ENCODE results near the gene SAMD4A. TPM values are rescaled to one million over a fixed set of nuclear protein-coding genes. Genes with fewer than 3 reads are reported as not detected.

The SAMD4A gene
- total RNA-seq, 1 donor from 2014 or later, result 25.9 TPM

GRCh38 chr14:54629183-54629582 is 62.3 kb downstream of the SAMD4A start:
- no peak for ATAC-seq
- no peak for DNase-seq (ENCODE audit: low spot score)

GRCh38 chr14:54629635-54630360 is 62.9 kb downstream of the SAMD4A start:
- ATAC-seq (no peak), DNase-seq (ENCODE audit: low spot score) (no peak)

DNA sequence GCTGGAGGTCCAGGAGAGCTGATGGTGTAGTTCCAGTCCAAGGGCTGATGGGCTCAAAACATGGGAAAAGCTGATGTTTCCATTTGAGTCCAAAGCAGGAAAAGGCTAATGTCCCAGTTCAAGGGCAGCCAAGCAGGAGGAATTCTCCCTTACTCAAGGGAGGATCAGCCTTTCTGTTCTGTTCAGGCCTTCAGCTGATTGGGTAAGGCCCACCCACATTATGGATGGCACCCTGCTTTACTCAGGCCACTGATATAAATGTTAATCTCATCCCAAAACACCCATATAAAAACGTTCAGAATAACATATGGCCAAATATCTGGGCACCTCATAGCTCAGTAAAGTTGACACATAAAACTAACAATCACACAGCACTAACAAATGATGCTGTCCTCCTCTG is 64.1 kb downstream of the SAMD4A start:
- DNase-seq (ENCODE audit: low spot score) (no peak), ATAC-seq (no peak)

- ATAC-seq, result no peak
- no peak for DNase-seq (ENCODE audit: low spot score)
Measured at GRCh38 chr14:54632452-54632851, 65.5 kb downstream of the SAMD4A start.

- DNase-seq (ENCODE audit: low spot score) (no peak), ATAC-seq (no peak)
Measured at GRCh38 chr14:54633076-54633475, 66.1 kb downstream of the SAMD4A start.

DNA sequence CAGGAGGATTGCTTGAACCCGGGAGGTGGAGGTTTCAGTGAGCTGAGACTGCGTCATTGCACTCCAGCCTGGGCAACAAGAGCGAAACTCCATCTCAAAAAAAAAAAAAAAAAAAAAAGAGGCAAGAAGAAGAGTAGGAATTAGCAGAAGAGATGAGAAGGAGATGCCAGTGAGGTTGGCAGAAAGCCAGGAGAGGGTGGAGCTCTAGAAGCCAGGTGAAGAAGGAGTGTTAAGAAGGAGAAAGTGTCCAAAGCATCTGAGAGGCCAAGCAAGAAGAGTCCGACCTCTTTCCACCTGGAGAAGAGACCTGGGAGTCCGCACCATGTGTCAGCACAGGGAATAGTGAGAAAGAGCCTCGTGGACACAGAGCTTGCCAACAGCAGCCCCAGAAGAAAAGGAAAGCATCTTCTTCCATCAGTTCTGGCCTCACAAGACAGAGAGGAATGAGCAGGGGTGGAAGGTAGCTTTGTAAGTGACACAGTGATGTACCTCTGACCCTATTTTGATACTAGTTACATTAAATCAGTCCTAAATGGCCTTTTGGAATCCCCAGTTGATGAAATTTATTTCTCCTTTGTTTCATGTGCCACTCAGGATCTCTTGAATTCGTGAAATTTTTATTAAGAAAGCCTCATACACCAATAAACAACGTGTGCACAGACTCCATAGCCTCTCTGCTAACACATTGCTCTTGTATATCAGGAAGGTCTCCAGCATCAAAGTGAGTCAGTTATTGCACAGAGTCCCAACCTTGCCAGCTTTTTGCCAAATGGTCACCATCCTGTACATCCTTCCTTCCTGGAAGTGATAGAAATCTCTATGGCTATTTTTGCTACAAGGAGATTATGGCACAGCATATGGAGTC is 70.6 kb downstream of the SAMD4A start:
- DNase-seq (ENCODE audit: low spot score), result no peak

GRCh38 chr14:54638135-54638446 is 71.2 kb downstream of the SAMD4A start:
- DNase-seq (ENCODE audit: low spot score) (no peak), ATAC-seq (no peak)

More for the DNA sequence above, 70.6 kb downstream of the SAMD4A start:
- ATAC-seq, result no peak

- no peak for DNase-seq (ENCODE audit: low spot score)
- no peak for ATAC-seq
Measured at GRCh38 chr14:54639611-54640010, 72.7 kb downstream of the SAMD4A start.

DNA sequence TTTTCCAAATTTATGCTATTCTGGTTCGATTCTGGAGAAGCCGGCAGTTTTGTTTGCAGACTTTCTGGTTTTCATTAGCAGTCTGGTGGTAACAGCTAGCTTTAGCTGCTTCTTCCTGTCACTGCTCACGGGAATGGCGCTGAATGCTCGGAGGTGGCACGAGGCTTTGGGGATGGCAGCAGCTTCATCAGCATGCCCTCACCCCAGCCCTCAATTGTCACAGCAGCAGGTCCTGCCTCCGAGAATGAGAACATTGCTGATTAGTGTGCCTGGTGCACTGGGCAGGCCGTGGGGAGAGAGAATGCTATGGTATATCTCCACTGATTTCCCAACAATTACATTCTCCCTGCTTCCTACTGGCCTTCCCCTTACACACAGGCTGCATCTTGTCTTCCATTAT is 73.6 kb downstream of the SAMD4A start:
- DNase-seq (ENCODE audit: low spot score) (no peak), ATAC-seq (no peak)

GRCh38 chr14:54642121-54642520 is 75.2 kb downstream of the SAMD4A start:
- no peak for DNase-seq (ENCODE audit: low spot score)
- ATAC-seq, result no peak

DNA sequence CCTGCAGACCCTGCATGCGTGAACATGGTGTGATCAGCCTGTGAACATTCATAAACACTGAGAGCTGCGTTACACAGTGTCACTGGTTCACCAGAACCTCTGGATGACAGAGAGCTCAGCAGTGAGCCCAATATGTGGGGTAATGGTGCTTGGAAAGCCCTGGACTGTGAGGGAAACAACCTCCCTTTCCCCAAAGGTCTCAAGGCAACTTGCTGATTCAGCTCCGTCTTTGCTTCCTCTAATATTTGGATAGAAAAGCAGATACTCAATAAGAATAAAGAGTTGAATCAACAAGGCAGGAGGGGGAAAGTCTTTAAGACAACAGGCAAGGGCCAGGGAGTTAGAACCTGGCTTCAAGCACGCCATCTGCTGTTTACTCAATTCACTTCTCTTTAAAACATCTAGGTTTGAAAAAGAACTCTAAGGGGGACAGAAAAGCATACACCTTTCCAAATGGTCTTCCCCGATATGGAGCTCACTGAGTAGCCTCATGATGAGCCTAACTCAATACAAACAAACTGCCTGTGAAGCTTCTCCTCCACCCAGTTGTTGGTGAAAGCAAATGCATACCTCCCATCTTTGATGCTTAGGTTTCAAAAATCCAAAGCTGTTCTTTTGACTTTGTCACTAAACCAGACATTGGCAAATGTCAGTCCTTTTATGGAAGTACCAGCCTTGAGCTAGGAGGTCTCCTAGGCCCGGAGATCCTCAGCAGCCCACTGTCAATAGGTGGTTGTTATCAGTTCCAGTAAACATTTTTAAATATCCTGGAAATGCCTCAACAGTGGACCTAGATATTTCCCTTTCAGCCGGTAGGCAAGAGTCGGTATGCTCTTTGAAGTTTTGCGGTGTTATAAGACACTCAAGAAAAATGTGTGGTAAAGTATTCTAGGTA is 76.1 kb downstream of the SAMD4A start:
- DNase-seq (ENCODE audit: low spot score) (no peak), ATAC-seq (peak; percentile 13)

GRCh38 chr14:54643696-54644176 is 76.8 kb downstream of the SAMD4A start:
- ATAC-seq, result peak; percentile 50
- no peak for DNase-seq (ENCODE audit: low spot score)

- no peak for DNase-seq (ENCODE audit: low spot score)
- no peak for ATAC-seq
Measured at GRCh38 chr14:54645639-54646038, 78.7 kb downstream of the SAMD4A start.

DNA sequence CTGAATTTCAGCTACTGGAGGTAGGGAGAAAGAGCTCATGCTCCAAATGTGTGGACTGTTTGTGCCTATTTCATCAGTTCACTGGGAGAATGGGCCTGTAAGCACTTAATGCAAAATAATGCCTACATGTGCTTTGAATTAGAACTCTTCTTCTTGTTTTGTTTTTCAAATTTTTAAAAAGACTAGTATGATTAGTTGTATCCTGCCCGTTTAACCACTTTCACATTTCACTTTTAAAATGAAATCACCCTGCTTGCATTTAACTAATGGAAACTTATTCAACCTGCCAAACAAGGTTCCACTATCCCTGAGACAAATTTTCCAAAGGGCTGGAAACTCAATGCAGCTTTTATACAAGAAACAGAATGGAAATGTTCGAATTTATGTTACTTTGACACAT is 79.7 kb downstream of the SAMD4A start:
- DNase-seq (ENCODE audit: low spot score) (no peak), ATAC-seq (no peak)

DNA sequence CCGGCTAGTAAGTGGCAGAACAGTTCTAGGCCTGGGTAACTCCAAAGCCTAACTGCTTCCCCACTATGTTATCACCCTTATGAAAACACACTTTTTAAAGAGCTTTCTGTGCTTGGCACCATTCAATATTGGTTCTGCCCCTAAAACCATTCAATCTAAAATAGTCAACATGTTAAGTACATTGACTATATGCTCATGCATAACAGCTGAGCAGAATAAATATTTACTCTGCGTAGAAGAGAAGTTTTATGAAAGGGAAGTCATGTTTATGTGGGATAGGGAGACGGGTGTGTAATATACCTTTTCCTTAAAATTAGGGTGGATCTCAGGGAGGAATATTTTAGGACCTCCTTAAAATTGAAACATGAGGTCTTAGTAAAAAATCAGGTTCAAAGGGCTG is 80.5 kb downstream of the SAMD4A start:
- DNase-seq (ENCODE audit: low spot score), result no peak
- no peak for ATAC-seq

GRCh38 chr14:54649056-54649455 is 82.1 kb downstream of the SAMD4A start:
- no peak for DNase-seq (ENCODE audit: low spot score)
- ATAC-seq, result no peak

DNA sequence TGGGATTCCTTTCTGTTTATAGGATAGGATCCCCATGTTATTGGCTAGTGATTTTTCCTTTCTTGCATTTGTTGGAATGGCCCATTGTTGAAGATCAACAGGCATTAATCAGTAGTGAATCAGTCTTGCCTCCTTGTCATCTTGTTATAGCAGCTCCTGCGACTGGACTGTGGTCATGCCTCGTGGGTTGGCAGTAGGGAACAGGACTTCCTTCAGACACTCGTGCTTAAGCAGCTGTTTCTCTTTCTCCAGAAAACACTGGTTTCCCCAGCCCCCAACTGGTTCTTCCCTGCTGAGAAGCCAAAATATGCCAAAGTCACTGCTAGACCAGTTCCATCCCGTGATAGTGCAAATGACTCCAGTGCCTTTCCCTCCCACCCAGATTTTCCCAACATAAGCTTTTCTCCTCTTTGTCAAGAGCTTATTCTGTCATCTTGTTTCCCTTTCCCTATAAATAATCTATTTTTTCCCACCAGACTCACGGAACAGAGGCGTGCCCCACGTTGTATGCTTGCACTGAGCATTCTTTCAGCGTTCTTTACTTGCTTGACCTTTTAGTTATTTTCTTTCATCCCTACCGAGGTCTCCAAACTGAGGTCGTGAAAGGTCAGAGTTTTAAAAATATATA is 83.5 kb downstream of the SAMD4A start:
- no peak for DNase-seq (ENCODE audit: low spot score)

GRCh38 chr14:54650959-54651351 is 84.0 kb downstream of the SAMD4A start:
- DNase-seq (ENCODE audit: low spot score) (no peak), ATAC-seq (peak; percentile 61)

More for the DNA sequence above, 83.5 kb downstream of the SAMD4A start:
- ATAC-seq, result peak; percentile 29

DNA sequence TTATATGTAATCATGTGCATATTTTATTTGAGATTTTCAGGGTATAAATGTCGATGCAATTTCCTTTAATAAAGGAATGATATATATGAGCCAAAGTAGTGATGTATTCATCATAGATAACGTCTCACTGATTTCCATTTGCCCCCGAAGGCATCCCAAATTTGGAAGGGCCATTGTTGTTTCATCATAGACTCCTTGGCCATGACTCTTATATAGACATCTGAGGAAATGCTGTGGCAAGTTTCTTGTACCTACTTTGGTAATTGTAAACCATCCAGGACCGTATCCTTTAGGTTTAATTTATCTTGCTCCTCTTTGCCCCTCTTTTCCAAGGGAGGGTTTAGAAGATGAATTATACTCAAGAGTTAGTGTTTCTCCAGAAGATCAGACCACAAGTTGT is 84.7 kb downstream of the SAMD4A start:
- DNase-seq (ENCODE audit: low spot score), result no peak
- no peak for ATAC-seq

DNA sequence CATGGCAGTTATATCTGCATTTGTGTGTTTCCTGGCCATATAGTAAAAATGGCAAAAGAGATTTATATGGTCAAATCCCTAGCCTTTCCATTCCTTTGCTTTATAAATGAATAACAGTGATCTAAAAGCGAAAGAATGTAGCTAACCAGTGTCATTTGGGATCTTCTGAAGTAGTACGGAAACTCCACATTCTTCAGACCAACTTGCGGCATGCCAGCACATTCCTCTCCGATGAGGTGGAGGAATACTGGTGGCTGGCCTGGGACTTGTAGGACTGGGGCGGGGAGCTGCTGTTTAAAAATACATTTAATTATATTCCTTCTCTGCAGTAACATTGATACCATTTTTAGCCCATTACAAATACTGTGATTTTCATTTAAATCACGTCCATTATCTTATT is 85.3 kb downstream of the SAMD4A start:
- ATAC-seq, result peak; percentile 69
- DNase-seq (ENCODE audit: low spot score), result peak; percentile 56

DNA sequence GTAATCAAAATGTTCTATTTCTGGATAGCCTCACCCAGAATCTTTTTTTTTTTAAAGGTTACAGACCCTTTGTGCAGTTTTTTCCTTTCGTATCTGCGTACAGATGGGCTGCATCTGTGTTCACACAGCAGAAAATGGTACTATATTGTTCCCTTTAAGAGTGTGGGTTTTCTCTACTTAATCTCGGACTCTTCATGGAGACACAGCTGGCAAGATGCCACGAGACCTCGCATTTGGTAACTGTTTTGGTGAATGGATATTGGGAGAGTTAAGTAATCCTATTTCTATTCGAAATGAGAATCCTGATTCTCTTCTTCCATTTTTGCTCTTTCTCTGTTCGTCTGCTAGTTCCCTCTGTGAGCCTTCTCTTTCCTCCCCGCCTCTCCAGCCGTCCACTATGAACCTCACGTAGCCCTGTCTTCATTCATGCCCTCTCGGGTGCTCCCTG is 85.7 kb downstream of the SAMD4A start:
- no peak for ATAC-seq

More for the DNA sequence above, 85.7 kb downstream of the SAMD4A start:
- DNase-seq (ENCODE audit: low spot score), result no peak

Data from left lobe of liver (tissue), 2 donors.